GM21526 (cell line): Measurements from ENCODE around the gene DGLUCY.
"Not testable (repeated sequence)": the region's sequence is repeated elsewhere in the genome, so short reads cannot be mapped to it uniquely, and the experiment has no call there.

ENCODE experiments used
- ATAC-seq: cut with Tn5 transposase; IDR thresholded peaks from one replicate; pipeline ENCODE4 v1.9.1; 2021; ENCODE audit warnings: moderate library complexity; ENCODE audit not compliant: unreplicated experiment, low FRiP score

The DGLUCY gene

DNA sequence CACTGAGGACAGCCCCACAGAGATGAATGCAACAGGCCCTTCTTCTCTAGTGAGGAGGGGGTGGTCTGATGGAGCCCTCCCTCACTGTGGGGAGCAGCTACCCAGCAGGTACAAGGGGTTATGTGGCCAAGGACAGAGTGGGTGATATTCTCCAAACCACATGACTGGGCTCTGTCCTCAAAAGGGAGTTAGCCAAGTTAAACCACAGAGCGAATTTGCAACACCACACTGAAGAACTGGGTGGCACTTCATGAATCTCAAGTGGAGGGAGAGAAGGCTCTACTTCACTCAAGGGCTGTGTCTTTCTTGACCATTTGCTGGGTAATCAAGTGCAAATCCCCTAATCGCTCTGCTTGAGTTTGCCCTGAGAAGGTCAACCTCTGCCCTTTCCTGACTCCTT is 118.2 kb downstream of the DGLUCY start:
- no peak for ATAC-seq

DNA sequence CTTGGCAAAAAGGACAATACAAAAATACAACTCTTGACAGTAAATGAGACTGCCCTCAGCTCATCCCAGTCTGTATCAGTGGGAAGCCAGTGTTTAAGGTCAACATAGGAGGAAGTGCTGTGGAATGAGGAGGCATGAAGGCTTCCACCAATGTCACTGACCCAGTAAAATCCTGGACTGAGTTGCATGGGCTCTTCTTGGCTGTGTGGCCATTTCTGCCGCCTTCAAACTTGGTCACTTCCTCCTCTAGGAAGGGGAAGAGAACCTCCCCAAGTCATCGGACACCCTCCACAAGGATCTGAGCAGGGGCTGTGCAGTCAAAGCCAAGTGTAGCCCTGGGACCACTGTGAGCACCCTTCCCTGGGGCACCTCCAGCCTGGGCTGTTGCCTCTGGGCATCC is 118.7 kb downstream of the DGLUCY start:
- no peak for ATAC-seq

DNA sequence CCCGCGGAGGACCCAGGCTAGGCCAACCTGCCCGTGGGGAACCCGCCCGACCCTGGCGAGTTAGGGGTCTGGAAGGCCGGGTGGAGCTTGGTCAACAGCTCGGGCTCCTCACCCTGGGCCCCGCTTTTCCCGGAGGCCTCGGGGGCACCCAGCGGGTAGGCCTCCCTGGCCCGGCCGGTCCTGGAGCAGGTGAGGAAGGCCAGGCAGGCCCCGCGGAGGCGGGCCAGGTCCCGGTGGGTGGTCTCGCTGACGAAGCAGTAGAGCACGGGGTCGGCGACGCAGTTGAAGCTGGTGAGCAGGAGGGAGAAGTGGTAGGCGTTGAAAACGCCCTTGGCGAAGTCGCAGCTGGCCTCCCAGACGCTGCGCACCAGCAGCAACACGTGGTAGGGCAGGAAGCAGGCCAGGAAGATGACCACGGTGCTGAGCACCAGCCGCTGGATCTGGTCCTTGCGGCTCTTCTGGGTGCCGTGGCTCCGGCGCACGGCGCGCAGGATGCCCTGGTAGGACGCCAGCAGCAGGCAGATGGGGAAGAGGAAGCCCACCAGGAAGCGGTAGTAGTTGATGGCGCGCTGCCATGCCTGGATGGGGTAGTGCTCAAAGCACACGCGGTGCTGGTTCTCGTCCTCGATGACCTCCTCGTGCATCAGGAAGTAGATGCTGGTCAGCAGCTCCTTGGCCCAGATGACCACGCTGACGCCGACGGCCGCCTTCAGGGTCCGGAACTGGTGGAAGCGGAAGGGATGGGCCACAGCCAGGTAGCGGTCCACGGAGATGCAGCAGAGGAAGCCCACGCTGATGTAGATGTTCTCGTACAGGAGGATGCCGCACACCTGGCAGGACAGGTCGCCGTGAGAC is 120.3 kb downstream of the DGLUCY start:
- no peak for ATAC-seq

DNA sequence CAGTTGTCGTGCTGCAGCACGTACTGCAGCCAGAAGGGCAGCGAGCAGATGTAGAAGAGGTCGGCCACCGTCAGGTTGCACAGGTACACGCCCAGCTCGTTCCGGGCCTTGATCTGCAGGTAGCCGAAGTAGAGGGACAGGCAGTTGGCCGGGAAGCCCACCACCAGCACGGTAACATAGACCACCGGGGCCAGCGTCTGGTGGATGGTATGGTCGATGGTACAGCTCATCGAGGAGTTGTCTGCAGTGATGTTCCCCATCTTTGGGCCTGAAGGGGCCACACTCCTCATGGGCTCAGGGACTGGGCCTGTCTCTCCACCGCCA is 120.9 kb downstream of the DGLUCY start:
- ATAC-seq: no peak

DNA sequence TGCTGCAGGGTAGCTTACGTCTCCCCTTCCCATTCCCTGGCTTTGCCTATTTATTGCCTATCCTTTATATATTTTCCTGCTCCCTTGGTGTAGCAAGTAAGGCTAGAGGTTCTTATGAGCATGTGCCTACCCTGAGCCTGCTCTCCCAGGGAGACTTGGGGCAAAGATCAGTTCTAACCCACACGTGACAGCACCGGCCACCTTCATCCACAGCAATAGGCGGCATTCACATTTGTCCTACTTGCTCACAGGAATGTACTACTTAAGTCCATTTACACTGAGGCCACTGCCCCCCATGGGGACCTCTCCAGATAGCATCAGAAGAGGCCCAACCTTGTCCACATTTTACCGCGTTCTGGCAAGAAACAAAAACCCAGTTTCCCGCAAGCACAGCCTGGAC is 122.0 kb downstream of the DGLUCY start:
- no peak for ATAC-seq

DNA sequence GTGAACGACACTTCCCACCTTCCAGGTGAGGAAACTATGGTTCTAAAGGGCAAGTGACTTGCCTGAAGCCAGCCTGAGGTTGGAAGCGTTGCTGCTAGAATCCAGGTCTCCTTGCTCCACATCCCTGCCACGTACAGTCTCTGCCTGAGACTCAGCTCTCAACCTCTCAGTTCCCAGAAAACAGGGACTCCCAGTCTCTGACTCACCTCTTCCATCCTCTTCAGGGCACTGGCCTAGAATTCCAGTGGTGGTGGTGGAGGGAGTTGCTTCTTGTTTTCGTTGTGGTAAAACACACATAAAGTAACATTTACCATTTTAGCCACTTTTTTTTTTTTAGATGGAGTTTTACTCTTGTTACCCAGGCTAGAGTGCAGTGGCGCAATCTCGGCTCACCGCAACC is 123.3 kb downstream of the DGLUCY start:
- no peak for ATAC-seq

DNA sequence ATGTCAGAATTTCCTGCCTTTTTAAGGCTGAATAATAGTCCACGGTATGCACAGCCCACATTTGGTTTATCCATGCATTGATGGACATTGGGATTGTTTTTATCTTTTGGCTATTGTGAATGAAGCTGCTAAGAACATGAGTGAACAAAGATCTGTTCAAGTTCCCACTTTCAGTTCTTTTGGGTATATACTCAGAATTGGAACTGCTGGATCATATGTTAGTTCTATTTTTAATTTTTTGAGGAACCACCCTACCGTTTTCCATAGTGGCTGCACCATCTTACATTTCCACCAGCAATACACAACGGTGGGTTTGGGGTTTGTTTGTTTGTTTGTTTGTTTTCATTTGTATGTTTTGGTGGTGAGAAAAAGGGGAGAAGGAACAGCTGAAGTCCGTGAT is 124.2 kb downstream of the DGLUCY start:
- ATAC-seq: no peak

DNA sequence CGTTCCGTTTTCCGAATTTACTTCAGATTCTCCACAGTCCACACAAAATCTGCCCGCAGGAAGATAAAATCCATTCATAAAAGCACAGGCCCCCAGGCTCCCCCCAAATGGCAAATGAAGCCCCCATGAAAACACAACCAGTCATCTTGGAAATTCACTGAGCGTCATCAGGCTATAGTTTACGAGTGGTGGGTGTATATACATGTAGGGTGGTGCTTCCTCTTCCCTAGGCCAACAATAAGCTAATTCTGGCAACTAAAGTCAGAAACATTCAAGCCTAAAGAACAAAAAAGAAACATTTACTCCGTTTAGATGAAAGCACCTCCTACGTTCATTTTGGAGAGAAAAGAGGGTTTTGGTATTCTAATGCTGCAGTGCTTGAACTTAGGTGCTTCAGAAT is 124.8 kb downstream of the DGLUCY start:
- no peak for ATAC-seq

DNA sequence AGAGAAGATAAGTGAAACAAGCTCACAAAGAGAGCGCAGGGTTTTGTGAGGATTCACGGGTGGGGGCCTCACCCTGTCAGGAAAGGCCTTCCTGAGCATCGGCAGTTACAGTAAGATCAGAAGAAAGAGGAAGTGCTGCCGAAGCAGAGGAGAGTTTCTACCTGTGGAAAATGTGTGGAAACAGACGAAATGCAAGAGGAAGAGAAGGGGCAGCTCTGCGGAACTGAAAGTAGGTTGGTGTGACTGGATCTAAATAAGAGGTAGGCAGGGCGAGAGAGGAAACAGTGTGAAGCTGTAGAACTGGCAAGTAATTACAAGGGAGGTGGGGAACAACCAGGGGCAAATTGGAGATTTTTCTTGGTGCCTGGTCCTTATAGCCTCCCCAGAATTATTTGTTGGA is 128.0 kb downstream of the DGLUCY start:
- ATAC-seq: peak; percentile 53

DNA sequence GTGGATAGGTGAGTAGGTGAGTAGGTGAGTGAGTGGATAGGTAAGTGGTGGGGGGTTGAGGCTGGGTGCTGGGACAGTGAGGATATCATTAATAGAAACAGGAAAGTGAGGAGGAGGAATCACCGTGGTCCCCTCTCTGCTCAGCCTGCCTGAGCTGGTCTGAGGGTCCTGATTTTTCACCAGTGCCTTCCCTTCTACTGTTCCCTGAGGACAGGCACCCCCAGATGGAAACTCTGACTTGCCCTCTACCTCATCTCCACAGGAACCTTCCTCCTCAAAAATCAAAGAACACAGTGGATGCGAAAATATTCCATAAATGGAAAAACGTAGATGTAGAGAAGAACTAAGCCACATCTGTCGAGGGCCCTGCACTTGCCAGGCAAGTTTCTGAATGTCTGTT is 128.8 kb downstream of the DGLUCY start:
- ATAC-seq: no peak

DNA sequence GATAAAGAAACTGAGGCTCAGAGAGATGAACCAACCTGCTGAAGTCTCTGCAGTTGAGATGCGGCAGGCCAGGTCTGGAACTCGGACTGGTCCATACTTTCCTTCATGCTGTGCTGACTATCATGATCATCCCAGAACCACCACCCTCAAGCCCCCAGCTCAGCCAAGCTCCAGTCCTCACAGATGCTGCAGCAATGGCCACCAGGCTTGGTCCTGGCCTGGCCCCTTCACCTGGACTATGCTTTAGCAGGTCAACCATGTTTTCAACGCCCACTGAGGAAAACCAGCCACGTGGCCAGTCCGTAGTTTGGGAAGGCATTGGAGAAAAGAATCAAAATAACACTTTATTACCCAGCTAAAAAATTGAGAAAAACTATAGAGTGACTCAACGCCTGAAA is 129.2 kb downstream of the DGLUCY start:
- ATAC-seq: no peak

DNA sequence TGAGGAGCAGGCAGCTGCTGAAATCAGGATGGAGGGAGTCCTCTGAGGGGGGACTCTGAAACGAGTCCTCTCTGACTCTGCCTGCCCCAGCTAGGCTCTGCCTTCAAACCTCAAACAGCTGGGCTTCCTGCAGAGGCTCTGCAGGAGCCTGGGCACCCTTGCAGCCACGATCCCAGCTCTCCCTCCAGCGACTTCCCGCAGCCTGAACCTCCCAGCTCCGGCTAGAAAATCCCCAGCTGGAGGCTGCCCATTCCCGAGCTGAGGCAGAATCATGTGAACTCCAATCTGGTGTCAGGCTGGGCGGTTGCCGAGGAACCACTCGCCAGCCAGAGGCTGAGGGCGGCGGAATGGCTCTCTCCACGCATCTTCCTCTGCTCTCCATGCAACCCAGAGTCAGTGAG is 130.6 kb downstream of the DGLUCY start, which contains the start of gene GPR68:
Gene GPR68, minus strand, starts transcription at position 204 of the 401 bp plus-strand sequence. CDS start 9,654 bp downstream, outside the sequence.
- ATAC-seq: no peak

DNA sequence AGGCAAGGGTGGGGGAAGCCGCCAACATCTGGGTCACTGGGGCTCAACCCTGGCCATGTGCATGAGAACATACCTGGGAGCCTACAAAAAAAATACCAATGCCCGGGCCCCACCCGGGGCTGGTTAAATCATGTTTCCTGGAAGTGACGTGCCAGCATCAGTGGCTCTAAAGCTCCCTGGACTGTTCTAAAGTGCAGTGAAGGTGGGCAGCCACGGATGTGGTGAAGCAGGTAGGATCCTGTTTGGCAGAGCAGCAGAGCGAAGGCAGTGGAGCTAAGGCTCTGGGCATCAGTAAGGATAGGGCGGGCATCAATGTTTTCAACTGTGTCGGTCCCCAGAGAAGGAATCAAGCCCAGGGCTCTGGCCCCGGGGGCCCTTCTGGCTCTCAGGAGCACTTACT is 131.2 kb downstream of the DGLUCY start:
- no peak for ATAC-seq

DNA sequence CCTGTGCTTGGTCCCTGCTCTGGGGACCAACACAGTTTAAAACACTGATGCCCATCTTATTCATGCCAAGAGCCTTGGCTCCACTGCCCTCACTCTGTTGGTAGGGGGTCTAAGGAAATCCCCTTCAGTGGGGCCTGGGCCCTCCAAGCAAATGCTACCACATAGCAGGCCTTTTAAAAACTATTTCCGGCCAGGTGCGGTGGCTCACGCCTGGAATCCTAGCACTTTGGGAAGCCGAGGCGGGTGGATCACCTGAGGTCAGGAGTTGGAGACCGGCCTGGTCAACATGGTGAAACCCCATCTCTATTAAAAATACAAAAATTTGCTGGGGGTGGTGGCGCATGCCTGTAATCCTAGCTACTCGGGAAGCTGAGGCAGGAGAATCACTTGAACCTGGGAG is 131.7 kb downstream of the DGLUCY start:
- not testable (repeated sequence) for ATAC-seq

DNA sequence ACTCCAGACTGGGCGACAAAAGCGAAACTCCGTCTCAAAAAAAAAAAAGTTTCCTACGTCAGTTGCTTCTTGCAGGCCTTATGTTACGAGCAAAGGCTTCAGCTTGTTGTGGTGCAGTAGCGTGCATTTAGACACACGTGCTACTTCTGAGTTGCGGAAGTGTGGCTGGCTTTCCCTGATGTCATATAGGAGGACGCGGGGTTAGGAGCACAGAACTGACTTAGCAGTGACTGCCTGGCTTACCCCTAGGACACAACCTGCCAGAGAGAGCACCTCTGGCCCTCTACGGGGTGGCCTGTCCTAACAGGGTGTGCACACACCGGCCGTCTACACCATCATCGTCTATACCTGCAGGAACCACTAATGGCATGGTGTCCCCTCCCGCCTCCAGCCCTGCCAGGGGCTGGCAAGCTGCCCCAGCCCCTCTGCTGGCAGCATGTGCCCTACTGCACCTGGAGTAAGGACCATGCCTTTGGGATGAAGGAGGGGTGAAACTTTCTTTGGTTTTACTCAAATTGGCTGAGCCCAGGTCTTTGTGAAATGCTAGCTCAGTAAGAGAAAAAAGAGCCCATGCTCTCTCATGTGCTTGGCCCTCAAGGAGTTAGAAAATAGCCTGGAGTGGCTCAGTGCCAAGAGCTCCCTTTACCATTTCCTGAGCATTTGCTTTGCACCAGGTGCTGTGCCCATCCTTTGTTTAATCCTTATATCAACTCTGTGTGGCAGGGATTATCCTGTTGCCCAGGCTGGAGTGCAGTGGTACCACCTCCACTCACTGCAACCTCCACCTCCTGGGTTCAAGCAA is 132.4 kb downstream of the DGLUCY start:
- no peak for ATAC-seq

DNA sequence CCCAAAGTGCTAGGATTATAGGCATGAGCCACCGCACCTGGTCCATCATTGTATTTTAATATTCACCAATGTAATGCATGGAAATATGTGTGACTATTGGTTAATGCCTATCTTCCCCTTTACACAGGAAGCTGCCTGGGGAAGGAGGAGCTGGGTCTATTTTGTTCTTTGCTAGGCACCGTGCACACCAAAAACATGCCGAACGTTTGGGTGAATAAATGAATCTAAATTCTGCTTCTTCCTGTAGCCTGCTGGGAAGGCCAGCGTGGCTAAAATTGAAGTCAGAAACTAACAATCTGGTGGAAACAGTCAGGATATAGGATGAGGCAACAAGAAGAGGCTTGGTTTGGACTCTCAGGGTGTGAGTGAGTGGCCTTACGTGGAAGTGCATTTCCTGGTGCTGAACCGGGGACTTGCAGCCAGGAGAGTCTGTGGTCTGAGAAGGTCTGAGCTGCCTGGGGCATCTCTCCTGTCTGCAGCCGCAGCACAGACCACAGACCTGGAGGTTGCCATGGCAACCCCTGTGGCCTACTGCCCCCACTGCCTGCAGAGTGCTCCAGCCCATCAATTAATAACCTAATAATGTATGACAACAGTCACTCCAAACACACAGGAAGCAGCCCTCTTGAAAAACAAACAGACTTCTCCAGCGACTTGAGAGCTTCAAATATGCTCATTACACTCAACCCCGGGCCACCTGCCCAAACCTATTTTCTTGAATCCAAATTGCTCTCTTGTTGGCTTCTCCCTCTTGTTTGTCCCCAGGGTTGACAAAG is 136.2 kb downstream of the DGLUCY start:
- ATAC-seq: peak; percentile 58

DNA sequence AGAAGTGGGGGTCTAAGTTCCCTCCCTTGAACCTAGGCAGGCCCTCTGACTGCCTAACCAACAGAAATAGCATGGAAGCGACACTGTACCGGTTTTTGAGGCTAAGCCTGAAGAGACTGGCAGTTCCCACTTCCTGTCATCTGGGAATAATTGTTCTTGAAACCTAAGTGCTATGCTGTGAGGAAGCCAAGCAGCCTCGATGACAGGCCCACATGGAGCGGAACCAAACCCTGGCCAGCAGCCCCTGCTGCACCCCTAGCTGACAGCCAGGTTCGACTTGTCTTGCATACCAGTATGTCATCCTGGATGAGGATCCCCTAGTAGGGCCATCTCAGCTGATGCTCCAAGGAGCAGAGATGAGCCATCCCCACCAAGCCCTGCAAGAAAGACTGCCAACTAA is 137.0 kb downstream of the DGLUCY start:
- no peak for ATAC-seq

DNA sequence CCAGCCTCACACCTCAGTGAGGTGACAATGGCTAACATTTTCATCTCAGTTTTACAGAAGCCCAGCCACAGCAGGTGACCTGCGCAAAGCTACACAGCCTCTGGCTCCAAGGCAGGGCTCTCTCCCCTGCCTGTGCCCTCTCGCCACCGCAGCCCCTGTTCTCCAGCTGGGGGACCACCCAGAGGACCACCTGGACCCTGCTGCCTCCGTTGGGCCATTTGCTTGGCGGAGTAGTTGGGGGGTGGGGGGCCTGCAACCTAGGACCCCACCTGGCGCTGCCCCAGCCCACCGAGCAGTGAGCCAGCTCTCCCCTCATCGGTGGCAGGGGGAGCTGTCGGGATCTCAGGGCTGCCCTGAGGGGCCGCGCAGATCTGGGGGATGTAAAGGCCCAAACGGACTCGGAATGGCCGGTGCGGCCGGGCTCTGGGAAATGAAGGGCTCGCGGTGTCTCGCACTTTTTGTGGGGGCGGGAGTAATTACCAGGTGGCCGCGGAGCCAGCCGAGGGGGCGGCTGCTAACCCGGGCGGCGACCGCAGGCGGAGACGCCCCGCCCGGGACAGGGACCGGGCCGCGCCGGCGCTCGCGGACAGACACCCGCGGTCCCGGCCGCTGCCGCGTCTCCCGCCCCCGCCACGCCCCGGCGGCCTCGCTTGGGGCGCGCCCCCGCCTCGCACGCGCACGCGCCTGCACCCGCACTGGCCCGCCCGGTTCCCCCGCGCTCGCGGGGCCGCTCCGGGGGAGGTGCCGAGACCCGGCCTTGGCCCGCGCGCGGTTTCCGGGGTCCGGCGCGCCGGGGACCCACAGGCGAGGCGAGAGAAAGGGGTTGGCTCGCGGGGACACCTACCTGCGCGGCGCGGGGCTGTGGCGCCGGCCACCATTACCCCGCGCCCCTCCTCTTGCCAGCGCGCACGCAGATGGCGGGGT is 139.3 kb downstream of the DGLUCY start:
- ATAC-seq: no peak

DNA sequence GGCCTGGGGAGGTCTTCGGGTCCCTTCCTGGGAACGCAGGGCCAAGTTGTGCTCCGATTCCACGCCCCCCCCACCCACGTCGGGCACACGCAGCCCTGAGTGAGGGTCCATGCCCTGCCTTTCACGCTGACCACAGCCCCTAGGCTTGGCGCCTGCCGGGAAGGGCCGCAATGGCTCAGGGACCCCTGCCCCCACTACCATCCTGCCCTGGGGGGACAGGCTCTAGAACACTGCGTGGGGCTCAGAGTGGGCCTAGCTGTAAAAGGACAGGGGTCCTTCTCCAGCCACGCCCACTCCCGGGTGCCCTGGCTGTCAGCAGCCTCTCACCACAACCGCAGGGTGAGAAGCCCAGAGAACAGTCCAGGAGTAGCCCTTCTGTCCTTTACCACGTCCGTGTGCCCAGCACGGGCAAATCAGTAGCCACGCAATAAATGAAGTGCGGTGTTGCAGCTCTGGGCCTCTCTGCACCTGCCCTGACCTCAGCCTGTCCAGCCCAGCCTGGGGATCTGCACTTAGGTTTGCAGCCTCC is 140.0 kb downstream of the DGLUCY start:
- ATAC-seq: no peak

DNA sequence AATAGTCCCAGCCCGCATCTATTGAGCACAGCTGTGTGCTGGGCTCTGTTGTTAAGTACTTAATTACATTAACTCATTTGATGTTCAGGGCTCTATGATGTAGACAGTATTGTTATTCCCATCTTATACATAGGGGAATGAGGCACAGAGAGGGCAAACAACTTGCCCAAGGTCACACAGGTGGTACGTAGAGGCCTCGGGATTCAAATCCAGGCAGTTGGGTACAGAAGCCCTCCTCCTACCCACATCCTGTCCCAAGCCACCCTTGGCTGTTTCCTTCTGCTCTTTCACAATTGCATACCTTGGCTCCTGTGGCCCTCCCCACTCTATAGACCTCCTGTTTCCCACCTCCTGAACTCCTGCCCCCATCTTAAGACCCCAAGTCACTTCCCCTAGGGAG is 140.6 kb downstream of the DGLUCY start:
- ATAC-seq: no peak
